ENCODE results near the gene GREB1L.
"Not testable (repeated sequence)": the region's sequence is repeated elsewhere in the genome, so short reads cannot be mapped to it uniquely, and the experiment has no call there.

The GREB1L gene

DNA sequence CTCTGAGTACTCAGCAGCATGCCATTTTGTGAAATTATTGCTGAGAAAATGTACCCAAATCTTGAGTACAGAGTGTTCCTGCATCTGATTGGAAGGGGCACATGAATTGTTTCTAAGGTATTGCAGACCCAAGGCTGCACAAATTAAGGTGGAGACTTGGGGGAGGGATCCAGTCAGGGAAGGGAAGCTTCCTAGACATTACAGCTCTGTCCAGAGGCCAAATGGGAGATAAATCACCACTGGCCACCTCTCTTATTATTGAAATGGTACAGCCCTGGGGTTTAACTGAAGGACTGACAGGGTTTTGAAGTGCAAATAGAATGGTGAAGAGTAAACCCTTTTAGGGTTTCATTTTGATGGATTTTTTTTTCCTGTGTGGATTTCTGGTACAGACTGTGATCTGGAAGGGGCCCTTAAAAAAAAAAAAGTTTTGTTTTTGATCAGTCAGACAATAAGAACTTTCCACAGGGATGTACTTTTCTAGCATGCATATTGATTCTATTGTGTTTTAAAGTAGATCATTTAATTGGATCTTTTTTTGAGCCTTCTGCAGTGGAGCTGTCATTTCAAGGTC, 119.4 kb downstream of the GREB1L start:
- no peak for DNase-seq (ENCODE audit: insufficient read length, low spot score)
- no peak for FAIRE-seq

DNA sequence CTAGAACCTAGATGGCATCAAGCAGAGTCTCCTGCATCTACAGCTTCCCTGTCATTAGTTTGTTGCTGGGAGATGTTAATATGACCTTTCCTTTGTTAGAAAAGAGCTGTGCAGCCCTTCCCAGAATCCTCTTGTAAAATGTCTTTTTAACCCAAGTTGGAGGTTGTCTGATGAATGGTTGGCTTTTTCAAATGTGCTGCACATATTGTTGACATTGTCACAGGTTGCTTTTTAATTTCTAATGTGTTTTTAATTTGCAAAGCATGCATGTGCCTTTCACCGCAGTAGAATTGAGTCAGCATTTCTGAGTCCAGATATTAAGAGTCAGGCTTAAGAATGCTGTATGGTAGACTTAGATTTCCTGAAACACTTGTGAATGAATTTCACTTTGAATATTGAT, 120.8 kb downstream of the GREB1L start:
- FAIRE-seq: no peak
- no peak for DNase-seq (ENCODE audit: insufficient read length, low spot score)

DNA sequence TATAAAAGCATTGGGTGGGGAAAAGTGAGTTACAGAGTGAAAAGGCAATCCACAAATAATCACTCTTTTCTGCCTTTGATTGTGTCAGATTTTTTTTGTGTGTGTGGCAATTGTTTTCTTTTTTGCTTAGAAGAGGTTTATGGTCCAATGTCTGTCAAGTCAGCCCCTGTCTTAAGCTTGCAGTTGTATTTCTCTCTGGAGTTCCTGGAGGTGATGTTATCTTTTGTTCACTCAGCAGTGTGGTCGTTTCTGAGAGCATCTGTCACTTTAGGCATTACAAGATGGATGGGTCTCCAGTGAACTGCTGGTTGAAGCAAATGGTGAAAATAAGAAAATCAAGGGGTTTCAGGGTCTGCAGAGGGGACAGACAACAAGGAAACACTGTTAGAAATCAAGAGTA, 121.3 kb downstream of the GREB1L start:
- DNase-seq (ENCODE audit: insufficient read length, low spot score) (no peak), FAIRE-seq (no peak)

DNA sequence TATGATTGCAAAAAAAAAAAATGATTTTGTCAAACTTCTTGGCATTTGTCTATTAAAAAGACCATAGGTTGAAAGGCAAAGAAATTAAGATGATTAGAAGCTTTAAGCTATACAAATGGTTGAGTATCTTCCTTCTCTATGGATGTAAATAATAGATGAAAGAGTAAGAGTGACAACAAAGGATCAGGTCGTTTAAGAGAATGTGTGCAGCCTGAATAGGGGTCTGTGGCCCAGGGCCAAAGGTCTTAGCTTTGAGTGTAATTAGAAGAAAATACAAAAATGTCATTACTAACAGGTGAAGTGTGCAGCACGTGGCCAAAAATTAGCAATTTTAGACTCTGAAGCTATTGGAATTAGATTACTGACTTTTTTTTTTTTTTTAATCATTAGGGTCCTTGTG, 122.4 kb downstream of the GREB1L start:
- no peak for FAIRE-seq
- DNase-seq (ENCODE audit: insufficient read length, low spot score): no peak

DNA sequence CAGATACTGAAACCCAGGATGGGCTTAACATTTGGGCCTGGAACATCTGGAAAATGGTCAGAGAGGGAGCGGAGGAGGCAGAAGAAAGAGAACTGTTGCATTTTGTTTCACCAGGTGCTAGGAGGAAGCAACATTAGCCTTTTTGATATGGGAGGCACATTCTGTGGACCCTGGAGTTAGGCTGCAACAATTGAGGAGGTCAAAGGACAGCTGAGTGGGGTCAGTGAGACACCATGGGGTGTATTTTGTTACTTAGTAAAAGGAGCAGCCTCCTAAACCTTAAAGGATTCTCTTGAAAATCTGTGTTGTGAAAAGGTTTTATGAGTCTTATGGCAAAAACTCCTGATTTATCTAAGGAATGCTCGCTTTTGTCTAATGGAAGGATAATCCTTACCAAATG, 124.9 kb downstream of the GREB1L start:
- FAIRE-seq: no peak
- no peak for DNase-seq (ENCODE audit: insufficient read length, low spot score)

DNA sequence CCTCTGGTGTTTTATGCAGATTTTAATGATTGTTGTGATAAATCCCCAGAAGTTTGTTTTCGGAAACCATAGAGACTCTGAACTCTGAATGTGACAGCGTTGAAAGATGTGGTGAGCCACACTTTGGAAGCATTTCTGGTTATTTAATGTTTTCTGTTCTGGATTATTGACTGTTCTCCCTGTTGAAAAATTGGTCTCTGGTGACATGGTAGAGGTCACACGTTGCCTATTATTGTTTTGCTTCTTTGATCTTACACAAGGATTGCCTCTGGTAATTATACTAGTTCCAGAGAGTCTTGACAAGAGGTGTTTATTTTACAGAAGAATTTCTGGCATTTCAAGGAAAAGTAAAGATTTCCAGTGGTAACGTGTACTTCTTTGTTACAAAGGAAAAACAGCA, 127.1 kb downstream of the GREB1L start:
- FAIRE-seq: no peak

DNA sequence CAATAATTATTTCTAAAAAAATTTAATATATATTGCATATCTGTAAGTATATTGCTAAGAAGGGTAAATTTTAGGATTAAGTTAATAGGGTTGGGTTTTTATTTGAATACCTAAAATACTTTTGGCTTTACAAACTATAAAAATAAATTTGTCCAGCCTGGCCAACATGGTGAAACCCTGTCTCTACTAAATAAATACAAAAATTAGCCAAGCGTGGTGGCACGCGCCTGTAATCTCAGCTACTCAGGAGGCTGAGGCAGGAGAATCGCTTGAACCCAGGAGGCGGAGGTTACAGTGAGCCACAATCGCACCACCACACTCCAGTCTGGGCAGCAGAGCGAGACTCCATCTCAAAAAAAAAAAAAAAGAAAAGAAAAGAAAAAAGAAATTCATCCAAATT, 127.6 kb downstream of the GREB1L start:
- FAIRE-seq; DNase-seq (ENCODE audit: insufficient read length, low spot score): not testable (repeated sequence)

More for the DNA sequence above, 127.1 kb downstream of the GREB1L start:
- no peak for DNase-seq (ENCODE audit: insufficient read length, low spot score)

DNA sequence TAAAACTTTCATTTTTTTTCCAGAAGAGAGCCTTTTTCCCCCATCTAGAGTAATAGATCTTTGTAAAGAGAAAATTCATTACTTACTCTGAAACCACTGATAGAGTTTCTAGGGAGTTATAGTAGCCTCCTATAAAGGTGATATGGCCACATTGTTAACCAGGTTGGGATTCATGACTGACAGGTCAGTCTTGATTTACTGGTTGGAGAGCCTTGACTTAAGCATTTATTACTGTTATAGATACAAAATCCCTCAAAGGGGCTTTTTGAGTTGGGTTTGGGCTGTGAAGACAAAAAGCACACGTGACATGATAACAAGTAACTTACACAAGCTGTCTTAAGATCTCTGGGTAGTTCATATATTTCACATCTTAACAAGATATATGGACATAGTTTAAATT, 141.0 kb downstream of the GREB1L start:
- FAIRE-seq (no peak), DNase-seq (ENCODE audit: insufficient read length, low spot score) (no peak)

DNA sequence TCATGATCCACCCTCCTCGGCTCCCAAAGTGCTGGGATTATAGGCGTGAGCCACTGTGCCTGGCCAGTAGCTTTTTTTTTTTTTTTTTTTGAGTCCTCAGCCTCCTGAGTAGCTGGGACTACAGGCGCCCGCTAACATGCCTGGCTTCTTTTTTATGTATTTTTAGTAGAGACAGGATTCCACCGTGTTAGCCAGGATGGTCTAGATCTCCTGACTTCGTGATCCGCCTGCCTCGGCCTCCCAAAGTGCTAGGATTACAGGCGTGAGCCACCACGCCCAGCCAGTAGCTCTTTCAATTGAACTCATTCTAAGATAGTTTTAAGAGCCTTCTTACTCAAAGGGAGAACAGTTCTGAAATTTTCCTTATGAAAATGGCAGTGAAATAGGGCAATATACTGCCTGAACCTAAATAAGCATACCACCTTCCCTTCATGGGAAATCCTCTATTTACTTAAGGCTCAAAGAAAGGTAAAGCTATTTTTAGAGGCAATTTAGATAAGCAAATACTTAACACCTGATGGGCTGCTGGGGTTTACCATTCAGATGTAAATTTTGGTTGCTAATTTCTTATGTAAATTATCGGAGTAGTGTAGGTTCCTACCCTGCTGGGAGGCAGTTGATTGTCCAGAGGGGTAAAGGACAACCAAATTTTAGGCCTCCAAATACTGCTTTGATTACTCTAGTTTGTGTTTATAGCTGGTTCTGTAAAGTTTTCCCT, 144.7 kb downstream of the GREB1L start:
- DNase-seq (ENCODE audit: insufficient read length, low spot score) (no peak), FAIRE-seq (no peak)

DNA sequence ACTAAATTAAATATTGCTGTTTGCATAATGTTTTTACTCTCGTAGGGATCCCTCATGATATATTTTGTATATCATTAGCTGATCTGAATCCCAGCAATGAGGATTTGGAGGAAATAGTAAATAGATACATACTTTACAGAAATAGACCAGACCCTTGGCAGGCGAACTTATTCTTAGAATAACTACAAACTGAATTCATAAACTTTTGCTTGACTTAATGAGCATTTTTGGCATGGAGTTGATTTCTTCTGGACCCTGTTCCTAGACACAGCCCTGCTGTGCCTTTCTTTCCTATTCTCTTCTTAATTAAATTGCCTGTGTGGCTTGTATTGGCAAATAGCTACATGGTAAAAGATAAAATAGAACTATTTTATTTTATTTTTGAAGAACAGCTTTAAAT, 145.9 kb downstream of the GREB1L start:
- FAIRE-seq (no peak), DNase-seq (ENCODE audit: insufficient read length, low spot score) (no peak)

DNA sequence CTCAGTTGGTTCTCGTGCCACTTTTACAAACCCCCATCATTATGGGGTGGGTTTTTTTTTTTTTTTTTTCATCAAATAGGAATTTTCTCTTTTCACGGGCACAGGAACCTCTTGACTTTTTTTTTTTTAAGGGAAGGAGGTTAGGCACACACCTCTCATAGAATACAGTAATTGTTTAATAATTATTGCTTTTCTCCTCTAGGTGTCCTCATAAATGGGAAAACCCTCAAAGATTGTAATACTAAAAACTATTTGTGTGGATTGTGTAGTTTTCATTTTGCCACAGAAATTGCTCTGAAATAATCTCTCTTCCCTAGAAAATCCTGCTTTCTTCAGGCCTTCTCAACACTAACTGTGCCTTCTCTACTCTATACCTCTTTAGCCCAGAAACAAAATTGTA, 147.3 kb downstream of the GREB1L start:
- no peak for DNase-seq (ENCODE audit: insufficient read length, low spot score)
- FAIRE-seq: no peak

DNA sequence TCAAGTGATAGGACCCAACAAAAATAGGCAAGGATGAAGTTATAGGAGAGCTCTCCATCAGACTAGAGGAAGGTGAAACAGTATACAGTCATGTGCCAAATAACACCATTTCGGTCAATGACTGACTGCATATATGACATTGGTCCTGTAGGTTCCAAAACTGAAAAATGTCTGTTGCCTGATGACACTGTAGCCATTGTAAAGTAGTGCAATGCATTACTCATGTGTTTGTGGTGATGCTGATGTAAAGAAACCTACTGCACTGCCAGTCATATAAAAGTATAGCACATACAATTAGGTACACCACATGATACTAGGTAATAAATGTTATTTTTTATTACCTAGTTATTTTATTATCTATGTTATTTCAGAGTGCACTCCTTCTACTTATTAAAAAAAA, 147.9 kb downstream of the GREB1L start:
- DNase-seq (ENCODE audit: insufficient read length, low spot score): no peak
- FAIRE-seq: no peak

DNA sequence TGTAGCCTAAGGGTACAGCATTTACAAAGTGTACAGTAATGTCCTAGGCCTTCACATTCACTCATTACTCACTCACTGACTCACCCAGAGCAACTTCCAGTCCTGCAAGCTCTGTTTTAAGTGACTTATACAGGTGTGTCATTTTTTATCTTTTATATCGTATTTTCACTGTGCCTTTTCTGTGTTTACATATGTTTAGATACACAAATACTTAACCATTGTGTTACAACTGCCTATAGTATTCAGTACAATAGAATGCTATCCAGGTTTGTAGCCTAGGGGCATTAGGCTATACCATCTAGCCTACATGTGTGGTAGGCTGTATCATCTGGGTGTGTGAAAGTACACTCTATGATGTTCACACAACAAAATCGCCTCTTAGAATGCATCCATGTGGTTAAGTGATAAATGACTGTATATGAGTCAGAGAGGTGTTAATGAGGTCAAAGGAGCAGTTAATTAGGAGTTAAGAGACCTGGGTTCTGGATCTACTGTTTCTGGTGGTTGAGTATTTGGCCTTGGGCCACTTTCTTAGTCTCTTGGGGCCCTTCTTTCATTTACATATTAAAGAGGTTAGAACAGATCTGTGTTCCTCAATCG, 149.1 kb downstream of the GREB1L start:
- no peak for FAIRE-seq
- no peak for DNase-seq (ENCODE audit: insufficient read length, low spot score)

DNA sequence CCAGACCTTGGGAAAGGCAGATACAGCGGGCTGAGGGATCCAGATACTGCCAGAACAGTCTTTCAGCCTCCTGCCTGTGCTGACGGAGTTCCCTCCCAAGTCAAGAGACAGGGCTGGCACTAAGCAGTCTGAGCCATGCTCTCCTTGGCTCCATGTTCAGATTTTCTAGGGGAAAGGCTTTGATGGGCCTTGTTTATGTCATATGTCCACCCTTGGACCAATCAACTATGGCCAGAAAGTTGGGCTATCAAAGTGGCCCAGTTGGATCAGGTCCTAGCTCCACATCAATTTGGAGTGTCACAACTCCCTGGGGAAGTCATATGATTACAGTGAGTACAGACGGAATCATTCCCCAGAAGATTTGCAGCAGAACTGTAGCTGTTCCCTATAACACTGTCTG, 152.0 kb downstream of the GREB1L start:
- DNase-seq (ENCODE audit: insufficient read length, low spot score) (no peak), FAIRE-seq (no peak)

DNA sequence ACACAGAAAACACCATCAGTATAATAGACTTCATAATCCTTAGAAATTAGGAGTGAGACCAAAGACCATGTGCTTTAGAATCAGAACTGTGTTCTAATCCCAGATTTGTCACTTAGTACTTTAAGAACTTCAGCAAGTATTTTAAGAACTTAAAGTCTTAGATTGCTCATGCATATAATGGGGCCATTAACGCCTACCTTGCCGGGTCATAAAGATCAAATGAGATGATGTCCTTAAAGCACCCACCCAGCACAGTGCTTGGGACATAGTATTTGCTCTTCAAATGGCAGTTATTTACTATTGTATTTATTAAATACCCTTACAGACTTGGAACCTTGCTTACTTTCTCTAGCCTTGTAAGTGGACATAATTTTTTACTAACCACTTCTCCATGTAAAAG, 156.1 kb downstream of the GREB1L start:
- FAIRE-seq (no peak), DNase-seq (ENCODE audit: insufficient read length, low spot score) (no peak)

DNA sequence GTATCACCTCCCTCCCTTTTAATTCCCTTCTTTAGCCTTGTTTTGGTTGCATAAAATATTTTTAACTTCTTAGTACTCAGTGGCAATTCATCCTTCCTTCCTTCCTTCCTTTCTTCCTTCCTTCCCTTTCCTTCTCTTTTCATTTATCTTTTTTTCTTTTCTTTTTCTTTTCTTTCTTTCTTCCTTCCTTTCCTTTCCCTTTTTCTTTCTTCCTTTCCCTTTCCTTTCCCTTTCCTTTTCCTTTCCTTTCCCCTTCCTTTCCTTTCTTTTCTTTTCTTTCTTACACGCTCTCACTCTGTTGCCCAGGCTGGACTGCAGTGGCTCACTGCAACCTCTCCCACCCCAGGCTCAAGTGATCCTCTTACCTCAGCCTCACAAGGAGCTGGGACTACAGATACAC, 160.2 kb downstream of the GREB1L start:
- DNase-seq (ENCODE audit: insufficient read length, low spot score): no peak
- FAIRE-seq: no peak

DNA sequence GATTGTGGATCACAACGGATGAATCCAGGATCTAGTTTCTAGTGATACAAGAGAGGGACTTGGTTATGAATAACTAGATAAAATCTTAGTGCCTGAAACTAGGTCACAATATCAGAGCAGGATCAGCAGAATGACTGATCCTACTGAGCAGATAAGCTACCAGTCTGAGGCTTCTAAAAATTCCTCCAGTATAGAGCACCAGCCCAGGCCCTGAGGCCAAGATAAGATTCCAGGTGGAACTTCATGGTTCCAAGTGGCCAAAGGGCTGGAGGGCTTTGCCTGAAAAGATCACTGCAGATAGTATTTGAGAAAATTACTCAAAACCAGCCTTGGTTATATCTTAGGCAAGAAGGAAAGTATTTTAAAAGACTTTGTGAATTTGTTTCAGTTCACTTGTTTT, 162.4 kb downstream of the GREB1L start:
- no peak for DNase-seq (ENCODE audit: insufficient read length, low spot score)
- FAIRE-seq: no peak

DNA sequence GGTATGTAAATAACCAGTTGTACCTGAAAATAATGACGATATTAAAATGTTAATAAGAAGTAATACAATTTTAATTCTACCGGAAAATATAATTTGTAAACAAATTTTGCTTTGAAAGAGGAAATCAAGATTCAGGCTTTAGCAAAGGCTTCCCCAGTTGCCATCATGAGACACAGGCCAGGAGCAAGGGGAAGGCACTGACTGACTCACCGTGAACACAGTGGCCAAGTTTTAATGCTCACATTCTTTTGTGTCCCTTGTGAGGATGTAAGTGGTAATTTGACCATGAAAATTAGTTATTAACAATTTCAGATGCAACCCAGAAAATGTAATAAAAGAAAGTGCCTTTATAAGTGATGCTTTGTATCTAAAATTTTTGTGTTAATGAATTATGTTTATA, 164.1 kb downstream of the GREB1L start:
- DNase-seq (ENCODE audit: insufficient read length, low spot score): no peak
- no peak for FAIRE-seq

DNA sequence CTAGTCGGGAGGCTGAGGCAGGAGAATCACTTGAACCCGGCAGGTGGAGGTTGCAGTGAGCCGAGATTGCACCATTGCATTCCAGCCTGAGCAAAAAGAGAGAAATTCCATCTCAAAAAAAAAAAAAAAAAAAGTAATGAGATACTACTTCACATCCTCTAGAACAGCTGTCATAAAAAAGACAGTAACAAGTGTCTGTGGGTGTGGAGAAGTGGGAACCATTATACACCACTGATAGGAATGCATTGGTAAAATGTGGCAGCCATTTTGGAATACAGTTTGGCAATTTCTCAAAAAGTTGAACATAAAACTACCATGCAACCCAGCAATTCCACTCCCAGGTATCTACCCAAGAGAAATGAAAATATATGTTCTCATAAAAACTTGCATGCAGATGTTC, 166.6 kb downstream of the GREB1L start:
- DNase-seq (ENCODE audit: insufficient read length, low spot score): no peak
- FAIRE-seq: no peak

DNA sequence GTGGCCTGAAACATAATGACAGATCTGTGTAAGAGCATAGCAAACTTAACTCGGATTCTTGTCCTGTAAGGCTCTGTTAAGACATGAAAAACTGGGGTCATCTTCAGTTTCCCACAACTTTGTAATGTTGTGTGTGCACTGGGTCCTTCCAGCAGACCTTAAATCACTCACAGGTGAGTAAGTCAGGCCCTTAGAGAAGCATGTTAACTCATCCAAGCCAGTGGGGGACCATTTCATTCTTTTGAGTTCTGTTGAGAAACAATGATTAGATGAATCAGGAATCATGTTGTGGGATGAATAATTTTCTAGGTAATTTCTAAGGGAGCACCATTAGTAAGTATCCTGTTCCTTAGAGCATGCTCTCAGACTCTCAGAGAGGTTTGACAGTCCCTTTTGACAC, 191.4 kb downstream of the GREB1L start:
- no peak for FAIRE-seq

DNA sequence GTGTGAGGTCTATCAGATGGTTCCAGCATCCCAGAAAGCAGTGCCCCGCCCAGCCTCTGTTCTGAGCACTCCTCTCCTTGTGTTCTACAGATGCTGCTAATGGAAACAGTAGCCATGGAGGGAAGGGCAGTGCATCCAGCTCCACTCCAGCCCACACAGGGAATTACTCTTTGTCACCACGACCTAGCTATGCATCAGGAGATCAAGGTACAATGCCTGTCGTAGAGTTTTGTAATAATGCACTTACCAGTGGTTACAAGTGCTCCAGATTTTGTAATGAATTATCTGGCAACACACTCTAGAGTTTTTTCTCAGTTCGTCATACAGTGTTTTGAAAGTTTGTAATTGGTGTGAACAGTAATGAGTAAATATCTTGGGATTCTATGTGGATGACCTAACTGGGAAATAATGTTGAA, 197.4 kb downstream of the GREB1L start:
- FAIRE-seq (no peak), DNase-seq (ENCODE audit: insufficient read length, low spot score) (no peak)

More for the DNA sequence above, 191.4 kb downstream of the GREB1L start:
- no peak for DNase-seq (ENCODE audit: insufficient read length, low spot score)

DNA sequence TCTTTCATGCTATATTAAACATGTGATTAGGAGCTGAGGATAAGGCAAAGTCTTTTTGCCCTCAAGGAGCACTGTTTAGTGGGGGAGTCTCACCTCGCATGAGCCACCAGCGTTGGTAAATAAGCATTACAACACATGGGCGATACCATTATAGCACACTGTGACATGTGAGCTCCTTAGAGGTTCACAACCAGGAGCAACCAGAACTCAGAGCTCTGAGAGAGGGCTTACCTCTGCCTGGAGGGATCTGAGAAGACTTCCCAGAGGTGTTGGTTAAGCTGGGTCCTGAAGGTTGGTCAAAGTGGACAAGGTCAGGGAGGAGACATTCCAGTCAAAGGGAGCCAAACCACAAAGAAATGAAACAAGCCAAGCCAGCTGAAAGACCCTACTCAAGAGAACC, 199.6 kb downstream of the GREB1L start:
- DNase-seq (ENCODE audit: insufficient read length, low spot score): no peak
- no peak for FAIRE-seq
